Spleen (tissue), 7 donors: Measurements from ENCODE around the gene DHRSX.

Experiments
- CTCF ChIP-seq, 11 experiments: fragments of 200-600 bp in 7 of 11; fragments of 450-650 bp in 4 of 11; sonication (generic) in 4 of 11; IDR thresholded peaks in 8 of 11; conservative IDR thresholded peaks in 3 of 11; 1 replicate in 7 of 11; 2 replicates in 4 of 11; pipeline versions ENCODE4 v1.4.0 to v1.8.0; 2016 to 2021; ENCODE audit warnings: antibody characterized with exemption in 11 of 11, inconsistent platforms in 4 of 11, mild to moderate bottlenecking in 1 of 11
- POLR2A ChIP-seq, 3 donors: fragments of 450-650 bp; IDR thresholded peaks; one replicate each; pipeline ENCODE4 v1.5.1; 2017; ENCODE audit warnings: antibody characterized with exemption in 3 of 3, mild to moderate bottlenecking in 1 of 3
- POLR2AphosphoS5 ChIP-seq, 3 donors: sonication (generic); formaldehyde crosslinking; IDR thresholded peaks; one replicate each; pipeline ENCODE4 v1.5.1; 2017; ENCODE audit warnings: antibody characterized with exemption in 3 of 3
- donor health status: DM: no; HTN: no; CAD: no; lungs with moderate emphysema.
- donor health status: DM: no; HTN: no; CAD: no.
- donor health status: DM: no; HTN: no; CAD: no.

DNA sequence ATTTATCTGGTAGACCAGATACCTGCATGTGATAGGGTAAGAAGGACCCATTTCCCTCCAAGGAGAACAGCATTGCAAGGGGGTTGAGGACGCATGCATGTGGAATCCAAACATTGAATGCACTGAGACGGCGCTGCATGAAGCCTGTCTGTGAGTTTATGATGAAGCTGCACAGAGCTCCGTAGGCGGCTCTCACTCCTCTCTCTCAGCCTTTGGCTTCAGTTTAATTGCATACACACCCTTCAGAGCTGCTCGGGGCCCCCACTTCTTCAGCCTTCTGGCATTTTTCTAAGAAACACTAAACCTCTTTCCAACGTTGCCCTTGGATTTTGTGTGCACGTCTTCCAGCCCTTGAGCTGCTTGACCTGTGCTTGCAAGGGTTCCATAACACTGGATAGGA lies 176.6 kb downstream of the DHRSX start:
- no peak for TF ChIP-seq CTCF (IDR thresholded peaks at IDR 0.05 in 8 of 11, conservative IDR thresholded peaks at IDR 0.05 in 3 of 11)
- TF ChIP-seq POLR2AphosphoS5 (IDR thresholded peaks at IDR 0.05) = no peak
- TF ChIP-seq POLR2A (IDR thresholded peaks at IDR 0.05) = no peak
